Gastrocnemius medialis (tissue), 4 donors: Measurements from ENCODE around the gene WFIKKN1.

ENCODE experiments used
- CTCF ChIP-seq, 5 experiments: fragments of 450-650 bp in 3 of 5; fragments of 200-600 bp in 2 of 5; sonication (generic) in 2 of 5; IDR thresholded peaks in 4 of 5; conservative IDR thresholded peaks in 1 of 5; 1 replicate in 4 of 5; 2 replicates in 1 of 5; pipeline ENCODE4 v1.5.1; 2016 to 2019; ENCODE audit warnings: antibody characterized with exemption in 5 of 5, mild to moderate bottlenecking in 3 of 5, moderate library complexity in 3 of 5
- POLR2A ChIP-seq, 2 donors: fragments of 450-650 bp; IDR thresholded peaks; one replicate each; pipeline ENCODE4 v1.6.1; 2017; ENCODE audit warnings: antibody characterized with exemption in 2 of 2, mild to moderate bottlenecking in 2 of 2, moderate library complexity in 2 of 2

- no peak for TF ChIP-seq CTCF (IDR thresholded peaks at IDR 0.05 in 4 of 5, conservative IDR thresholded peaks at IDR 0.05 in 1 of 5)
- TF ChIP-seq POLR2A (IDR thresholded peaks at IDR 0.05), result no peak
Measured at GRCh38 chr16:680967-681745, 50.4 kb downstream of the WFIKKN1 start.
